T-helper 17 cell (primary cell): ENCODE measurements around the gene OCA2. TPM values are rescaled to one million over a fixed set of nuclear protein-coding genes. Genes with fewer than 3 reads are reported as not detected.
A peak's percentile ranks its signal among the peaks of the same experiment; 100 is the strongest.
"Not testable (repeated sequence)": the region's sequence is repeated elsewhere in the genome, so short reads cannot be mapped to it uniquely, and the experiment has no call there.

Experiments used
- ATAC-seq: fragments of 150-1000 bp; cut with Tn5 transposase; 2 replicates; pipeline ENCODE4 v1.10.0; 2021; ENCODE audit warnings: mild to moderate bottlenecking, moderate library complexity
- DNase-seq, 3 donors: peaks; one replicate each; pipeline versions ENCODE4 v3.0.0 to v3.0.0-alpha.2; 2020 to 2021
- H3K9me3 ChIP-seq: one replicate; pipeline ENCODE4 v1.7.0; 2013; ENCODE audit warnings: low read length, mild to moderate bottlenecking; ENCODE audit not compliant: control insufficient read depth, poor library complexity, severe bottlenecking
- H3K27ac Mint-ChIP-seq: one replicate; pipeline ENCODE4 v1.8.0; 2022; ENCODE audit warnings: mild to moderate bottlenecking, moderate library complexity, mixed read lengths
- H3K27me3 Mint-ChIP-seq: one replicate; pipeline ENCODE4 v1.8.0; 2022; ENCODE audit warnings: mixed read lengths
- H3K36me3 Mint-ChIP-seq: one replicate; pipeline ENCODE4 v1.8.0; 2022; ENCODE audit warnings: low read depth, mixed read lengths
- H3K4me1 Mint-ChIP-seq: one replicate; pipeline ENCODE4 v1.8.0; 2022; ENCODE audit warnings: mild to moderate bottlenecking, mixed read lengths
- H3K4me3 Mint-ChIP-seq: one replicate; pipeline ENCODE4 v1.8.0; 2022; ENCODE audit warnings: mild to moderate bottlenecking, moderate library complexity, mixed read lengths
- total RNA-seq, 4 donors: library from RNA in 2 of 4; stranded (reverse) in 2 of 4; gene quantifications; one replicate each; pipeline ENCODE4 v1.2.3 and lab custom pipeline; 2022 to 2026

Gene OCA2
- total RNA-seq, 2 donors from 2014 or later = not detected

GRCh38 chr15:28128031-28128430, 28.9 kb upstream of the OCA2 start:
- Mint-ChIP-seq H3K27me3 (no peaks in the 10 kb centered on the region), H3K4me1 (peaks cover 8% of the 10 kb centered on the region), H3K36me3 (peaks cover 6% of the 10 kb centered on the region), H3K27ac (no peak overlapping the region), H3K4me3 (no peak overlapping the region)
- DNase-seq = no peak
- ATAC-seq = no peak
- H3K9me3 ChIP-seq = no peaks in the 10 kb centered on the region

- Mint-ChIP-seq H3K36me3 (peaks cover 4% of the 10 kb centered on the region), H3K4me3 (no peak overlapping the region), H3K27ac (no peak overlapping the region), H3K27me3 (no peaks in the 10 kb centered on the region), H3K4me1 (peaks cover 6% of the 10 kb centered on the region)
- no peak for ATAC-seq
- DNase-seq = no peak
- H3K9me3 ChIP-seq = no peaks in the 10 kb centered on the region
These were observed 27.9 kb upstream of the OCA2 start for GRCh38 chr15:28127036-28127435.

- no peaks in the 10 kb centered on the region for H3K9me3 ChIP-seq
- Mint-ChIP-seq H3K27ac (no peak overlapping the region), H3K4me3 (no peak overlapping the region), H3K36me3 (peaks cover 6% of the 10 kb centered on the region), H3K4me1 (peaks cover 6% of the 10 kb centered on the region), H3K27me3 (no peaks in the 10 kb centered on the region)
- ATAC-seq (no peak), DNase-seq (no peak)
These were observed 26.8 kb upstream of the OCA2 start for GRCh38 chr15:28125673-28126651.

- peaks cover 5% of the 10 kb centered on the region for H3K36me3 Mint-ChIP-seq
- H3K9me3 ChIP-seq = no peaks in the 10 kb centered on the region
- ATAC-seq = no peak
- no peak for DNase-seq
- H3K27ac Mint-ChIP-seq = peak overlapping the region; percentile 14
- peaks cover 6% of the 10 kb centered on the region for H3K4me1 Mint-ChIP-seq
- H3K4me3 Mint-ChIP-seq = no peak overlapping the region
- H3K27me3 Mint-ChIP-seq = no peaks in the 10 kb centered on the region
These were observed 25.7 kb upstream of the OCA2 start for GRCh38 chr15:28124841-28125240.

GRCh38 chr15:28123408-28124023, 24.4 kb upstream of the OCA2 start:
- Mint-ChIP-seq H3K27ac (no peak overlapping the region), H3K4me3 (no peak overlapping the region), H3K4me1 (peaks cover 6% of the 10 kb centered on the region), H3K36me3 (peaks cover 5% of the 10 kb centered on the region), H3K27me3 (no peaks in the 10 kb centered on the region)
- peak; percentile 54 for ATAC-seq
- no peaks in the 10 kb centered on the region for H3K9me3 ChIP-seq
- DNase-seq = peak in 1 of 3 donors; percentile 21

GRCh38 chr15:28122038-28122949, 23.2 kb upstream of the OCA2 start:
- no peaks in the 10 kb centered on the region for H3K9me3 ChIP-seq
- ATAC-seq (no peak), DNase-seq (no peak)
- Mint-ChIP-seq H3K4me3 (no peak overlapping the region), H3K36me3 (peaks cover 3% of the 10 kb centered on the region), H3K27ac (peak overlapping the region; percentile 19), H3K4me1 (peaks cover 6% of the 10 kb centered on the region), H3K27me3 (no peaks in the 10 kb centered on the region)

GRCh38 chr15:28121577-28121976, 22.5 kb upstream of the OCA2 start:
- H3K9me3 ChIP-seq, H3K4me3 Mint-ChIP-seq, H3K27me3 Mint-ChIP-seq, H3K27ac Mint-ChIP-seq, H3K4me1 Mint-ChIP-seq, ATAC-seq, DNase-seq, H3K36me3 Mint-ChIP-seq: not testable (repeated sequence)

- no peak overlapping the region for H3K4me3 Mint-ChIP-seq
- H3K27ac Mint-ChIP-seq = no peak overlapping the region
- H3K27me3 Mint-ChIP-seq = no peaks in the 10 kb centered on the region
- H3K9me3 ChIP-seq = no peaks in the 10 kb centered on the region
- peaks cover 6% of the 10 kb centered on the region for H3K36me3 Mint-ChIP-seq
- no peak for ATAC-seq
- no peak for DNase-seq
- peaks cover 4% of the 10 kb centered on the region for H3K4me1 Mint-ChIP-seq
These were observed 21.2 kb upstream of the OCA2 start for GRCh38 chr15:28120359-28120640.

GRCh38 chr15:28118531-28118930, 19.4 kb upstream of the OCA2 start:
- H3K27ac Mint-ChIP-seq = no peak overlapping the region
- H3K9me3 ChIP-seq = no peaks in the 10 kb centered on the region
- DNase-seq = no peak
- peaks cover 7% of the 10 kb centered on the region for H3K36me3 Mint-ChIP-seq
- no peaks in the 10 kb centered on the region for H3K27me3 Mint-ChIP-seq
- H3K4me3 Mint-ChIP-seq = no peak overlapping the region
- ATAC-seq = no peak
- peaks cover 3% of the 10 kb centered on the region for H3K4me1 Mint-ChIP-seq

- DNase-seq (no peak), ATAC-seq (no peak)
- Mint-ChIP-seq H3K4me1 (no peaks in the 10 kb centered on the region), H3K27me3 (no peaks in the 10 kb centered on the region), H3K4me3 (no peak overlapping the region), H3K36me3 (peaks cover 7% of the 10 kb centered on the region), H3K27ac (peak overlapping the region; percentile 53)
- H3K9me3 ChIP-seq = no peaks in the 10 kb centered on the region
These were observed 19.0 kb upstream of the OCA2 start for GRCh38 chr15:28118083-28118482.

GRCh38 chr15:28117432-28117990, 18.4 kb upstream of the OCA2 start:
- H3K4me1 Mint-ChIP-seq = no peaks in the 10 kb centered on the region
- H3K9me3 ChIP-seq = no peaks in the 10 kb centered on the region
- no peak overlapping the region for H3K4me3 Mint-ChIP-seq
- peaks cover 7% of the 10 kb centered on the region for H3K36me3 Mint-ChIP-seq
- DNase-seq (no peak), ATAC-seq (no peak)
- H3K27ac Mint-ChIP-seq = peak overlapping the region; percentile 53
- no peaks in the 10 kb centered on the region for H3K27me3 Mint-ChIP-seq

GRCh38 chr15:28116521-28117431, 17.7 kb upstream of the OCA2 start:
- no peak overlapping the region for H3K4me3 Mint-ChIP-seq
- no peaks in the 10 kb centered on the region for H3K27me3 Mint-ChIP-seq
- ATAC-seq (no peak), DNase-seq (no peak)
- H3K36me3 Mint-ChIP-seq = peaks cover 9% of the 10 kb centered on the region
- no peaks in the 10 kb centered on the region for H3K9me3 ChIP-seq
- no peak overlapping the region for H3K27ac Mint-ChIP-seq
- H3K4me1 Mint-ChIP-seq = no peaks in the 10 kb centered on the region
